Measurements from ENCODE around the gene IRAK3.

The IRAK3 gene

DNA sequence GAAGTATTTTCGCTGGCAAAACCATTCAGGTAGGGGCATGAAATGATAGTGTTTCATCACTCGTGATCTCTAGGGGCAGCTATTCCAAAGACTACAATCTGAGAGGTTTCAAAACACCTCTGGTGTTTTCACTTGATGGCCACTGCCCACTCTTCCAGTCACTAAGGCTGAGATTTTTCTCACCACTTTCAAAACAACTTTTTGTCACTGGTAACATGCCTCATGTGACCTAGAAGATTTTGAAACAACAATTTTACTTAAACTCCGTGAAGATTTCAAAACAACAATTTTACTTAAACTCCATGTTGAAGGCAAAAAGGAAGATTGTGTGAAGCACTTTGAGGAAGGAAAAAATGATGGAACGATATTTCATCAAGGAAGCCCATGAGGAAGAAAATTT, 1.2 kb upstream of the IRAK3 start:
- DNase-seq (ENCODE audit: low read depth) = no peak
- H3K4me3 ChIP-seq (ENCODE audit: low read depth, low read length) = no peak overlapping the region
- TF ChIP-seq, protein P1, sequence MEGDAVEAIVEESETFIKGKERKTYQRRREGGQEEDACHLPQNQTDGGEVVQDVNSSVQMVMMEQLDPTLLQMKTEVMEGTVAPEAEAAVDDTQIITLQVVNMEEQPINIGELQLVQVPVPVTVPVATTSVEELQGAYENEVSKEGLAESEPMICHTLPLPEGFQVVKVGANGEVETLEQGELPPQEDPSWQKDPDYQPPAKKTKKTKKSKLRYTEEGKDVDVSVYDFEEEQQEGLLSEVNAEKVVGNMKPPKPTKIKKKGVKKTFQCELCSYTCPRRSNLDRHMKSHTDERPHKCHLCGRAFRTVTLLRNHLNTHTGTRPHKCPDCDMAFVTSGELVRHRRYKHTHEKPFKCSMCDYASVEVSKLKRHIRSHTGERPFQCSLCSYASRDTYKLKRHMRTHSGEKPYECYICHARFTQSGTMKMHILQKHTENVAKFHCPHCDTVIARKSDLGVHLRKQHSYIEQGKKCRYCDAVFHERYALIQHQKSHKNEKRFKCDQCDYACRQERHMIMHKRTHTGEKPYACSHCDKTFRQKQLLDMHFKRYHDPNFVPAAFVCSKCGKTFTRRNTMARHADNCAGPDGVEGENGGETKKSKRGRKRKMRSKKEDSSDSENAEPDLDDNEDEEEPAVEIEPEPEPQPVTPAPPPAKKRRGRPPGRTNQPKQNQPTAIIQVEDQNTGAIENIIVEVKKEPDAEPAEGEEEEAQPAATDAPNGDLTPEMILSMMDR (IDR thresholded peaks at IDR 0.05; ENCODE audit: low read depth, low read length, missing control alignments) = no peak

GRCh38 chr12:66189486-66189843, 451 bp downstream of the IRAK3 start:
- TF ChIP-seq, protein P1 (IDR thresholded peaks at IDR 0.05; ENCODE audit: low read depth, low read length, missing control alignments) = no peak
- DNase-seq (ENCODE audit: low read depth) = no peak
- peak overlapping the region; percentile 44; the same call in 1 of the 2 replicates for H3K4me3 ChIP-seq (ENCODE audit: low read depth, low read length)

DNA sequence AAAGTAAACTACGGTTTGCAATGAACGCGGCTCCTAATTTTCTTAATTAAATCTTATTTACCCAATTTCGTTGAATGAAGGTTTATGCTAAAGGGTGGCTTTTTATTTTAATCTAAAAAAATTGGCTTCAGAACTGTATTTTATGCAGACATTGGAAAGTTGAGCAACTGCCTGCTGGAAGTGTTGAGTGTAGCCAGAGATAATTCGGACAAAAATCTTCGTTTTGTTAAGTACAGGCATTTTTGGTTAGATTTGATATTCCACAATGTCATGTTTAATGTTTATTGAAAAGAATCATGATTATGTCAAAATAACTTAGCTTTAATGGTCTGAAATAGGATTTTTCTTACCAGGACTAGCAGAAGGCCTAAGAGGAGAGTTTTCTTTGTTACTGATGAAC, 875 bp downstream of the IRAK3 start:
- TF ChIP-seq, protein P1 (IDR thresholded peaks at IDR 0.05; ENCODE audit: low read depth, low read length, missing control alignments) = no peak
- no peak overlapping the region for H3K4me3 ChIP-seq (ENCODE audit: low read depth, low read length)
- no peak for DNase-seq (ENCODE audit: low read depth)

GRCh38 chr12:66190519-66191370, 1.7 kb downstream of the IRAK3 start:
- no peak for DNase-seq (ENCODE audit: low read depth)
- TF ChIP-seq, protein P1 (IDR thresholded peaks at IDR 0.05; ENCODE audit: low read depth, low read length, missing control alignments) = no peak
- H3K4me3 ChIP-seq (ENCODE audit: low read depth, low read length) = no peak overlapping the region

- TF ChIP-seq, protein P1 (IDR thresholded peaks at IDR 0.05; ENCODE audit: low read depth, low read length, missing control alignments) = no peak
- DNase-seq (ENCODE audit: low read depth) = no peak
- no peak overlapping the region for H3K4me3 ChIP-seq (ENCODE audit: low read depth, low read length)
Observed at GRCh38 chr12:66191547-66192126, 2.6 kb downstream of the IRAK3 start.

- DNase-seq (ENCODE audit: low read depth) = no peak
- no peak overlapping the region for H3K4me3 ChIP-seq (ENCODE audit: low read depth, low read length)
- TF ChIP-seq, protein P1 (IDR thresholded peaks at IDR 0.05; ENCODE audit: low read depth, low read length, missing control alignments) = no peak
Observed at GRCh38 chr12:66194122-66194521, 5.1 kb downstream of the IRAK3 start.

Measured in GM12864 (cell line).